GM12865 (cell line): ENCODE data around the gene USE1.

Source experiments
- DNase-seq: peaks from one replicate; pipeline ENCODE4 v3.0.0; 2010; ENCODE audit warnings: low read depth
- H3K4me3 ChIP-seq: 2 replicates; pipeline ENCODE4 v1.5.1; 2011; ENCODE audit warnings: mild to moderate bottlenecking, low read depth, low read length, control low read depth
- CTCF ChIP-seq: IDR thresholded peaks from 2 replicates; pipeline ENCODE4 v1.5.1; 2011; ENCODE audit warnings: low read length, control low read depth, low read depth, inconsistent platforms; ENCODE audit not compliant: insufficient read depth; ENCODE audit errors: missing control alignments

Gene USE1

GRCh38 chr19:17266589-17266974, 51.4 kb downstream of the USE1 start:
- peak overlapping the region; percentile 55 for H3K4me3 ChIP-seq
- no peak for DNase-seq
- no peak for TF ChIP-seq CTCF

GRCh38 chr19:17266975-17267788, 52.0 kb downstream of the USE1 start, which contains the start of gene BABAM1:
TSS of gene BABAM1 (plus strand) at chr19:17267443. CDS start at chr19:17268807, 1,364 bp downstream.
- H3K4me3 ChIP-seq = peak within 1 kb of the TSS; percentile 95
- peak; percentile 100 for DNase-seq
- no peak for TF ChIP-seq CTCF

- no peak for TF ChIP-seq CTCF
- H3K4me3 ChIP-seq = no peak overlapping the region
- no peak for DNase-seq
These were observed 53.6 kb downstream of the USE1 start for GRCh38 chr19:17268754-17269153.
